ENCODE measurements around the gene YWHAB.

YWHAB gene

GRCh38 chr20:44952731-44953130 lies 67.2 kb downstream of the YWHAB start:
- no peak for DNase-seq (ENCODE audit: low read depth in 3 of 3)

GRCh38 chr20:44954211-44954610 lies 68.7 kb downstream of the YWHAB start:
- DNase-seq (ENCODE audit: low read depth in 3 of 3) = no peak

- no peak for DNase-seq (ENCODE audit: low read depth in 3 of 3)
These were observed 69.8 kb downstream of the YWHAB start for GRCh38 chr20:44955270-44955669.

- DNase-seq (ENCODE audit: low read depth in 3 of 3) = no peak
These were observed 70.9 kb downstream of the YWHAB start for GRCh38 chr20:44956410-44956809.
